Mesenchymal stem cell (in vitro differentiated cells and primary cell): Measurements from ENCODE around the gene HOXB7.

Experiments
- DNase-seq: peaks from one replicate; pipeline ENCODE4 v3.0.0-alpha.2; 2013
- H2AFZ ChIP-seq: one replicate; pipeline ENCODE4 v1.6.1; 2013; ENCODE audit warnings: low read depth, mild to moderate bottlenecking, control low read depth, inconsistent platforms, low read length, moderate library complexity
- H2AK5ac ChIP-seq: 2 replicates; pipeline ENCODE4 v1.6.1; 2013; ENCODE audit warnings: low read length, moderate library complexity, mild to moderate bottlenecking, inconsistent platforms; ENCODE audit not compliant: severe bottlenecking
- H2BK120ac ChIP-seq: one replicate; pipeline ENCODE4 v1.6.1; 2013; ENCODE audit warnings: low read depth, mild to moderate bottlenecking, inconsistent platforms, low read length, moderate library complexity
- H2BK12ac ChIP-seq, 2 experiments: one replicate each; pipeline ENCODE4 v1.6.1; 2013; ENCODE audit warnings: inconsistent platforms in 2 of 2, low read length in 2 of 2, mild to moderate bottlenecking in 2 of 2, moderate library complexity in 2 of 2, control low read depth in 1 of 2
- H2BK15ac ChIP-seq: one replicate; pipeline ENCODE4 v1.6.1; 2013; ENCODE audit warnings: mild to moderate bottlenecking, low read depth, inconsistent platforms; ENCODE audit not compliant: poor library complexity, severe bottlenecking
- H2BK5ac ChIP-seq: 2 replicates; pipeline ENCODE4 v1.6.1; 2013; ENCODE audit warnings: low read depth, mild to moderate bottlenecking, low read length, control low read depth, inconsistent platforms; ENCODE audit not compliant: poor library complexity, severe bottlenecking
- H3K14ac ChIP-seq, 2 experiments: one replicate each; pipeline ENCODE4 v1.6.1; 2013; ENCODE audit warnings: inconsistent platforms in 2 of 2, low read length in 2 of 2, control low read depth in 1 of 2, mild to moderate bottlenecking in 1 of 2, moderate library complexity in 1 of 2
- H3K18ac ChIP-seq, 2 experiments: one replicate each; pipeline ENCODE4 v1.6.1; 2013; ENCODE audit warnings: inconsistent platforms in 2 of 2, low read length in 2 of 2, control low read depth in 1 of 2, low read depth in 1 of 2, mild to moderate bottlenecking in 1 of 2
- H3K23ac ChIP-seq, 2 experiments: one replicate each; pipeline ENCODE4 v1.6.1; 2013; ENCODE audit warnings: inconsistent platforms in 2 of 2, low read length in 2 of 2, mild to moderate bottlenecking in 2 of 2, moderate library complexity in 2 of 2, control low read depth in 1 of 2
- H3K27ac ChIP-seq: 2 replicates; pipeline ENCODE4 v1.5.1; 2013; ENCODE audit warnings: mild to moderate bottlenecking, moderate library complexity, low read length, control low read depth, inconsistent platforms; ENCODE audit not compliant: poor library complexity, severe bottlenecking
- H3K27me3 ChIP-seq, 2 experiments: 2 replicates each; pipeline versions ENCODE4 v1.6.1 to v1.7.0; 2013; ENCODE audit warnings: low read length in 2 of 2, mild to moderate bottlenecking in 2 of 2, moderate library complexity in 2 of 2, control low read depth in 1 of 2, inconsistent platforms in 1 of 2; ENCODE audit not compliant: control insufficient read depth in 1 of 2, insufficient read depth in 1 of 2
- H3K36me3 ChIP-seq, 2 experiments: 2 replicates each; pipeline versions ENCODE4 v1.6.1 to v1.7.0; 2013; ENCODE audit warnings: low read length in 2 of 2, control low read depth in 1 of 2, inconsistent platforms in 1 of 2, low read depth in 1 of 2, mild to moderate bottlenecking in 1 of 2; ENCODE audit not compliant: insufficient read depth in 2 of 2, control insufficient read depth in 1 of 2
- H3K4ac ChIP-seq, 2 experiments: one replicate each; pipeline ENCODE4 v1.6.1; 2013; ENCODE audit warnings: inconsistent platforms in 2 of 2, low read length in 2 of 2, mild to moderate bottlenecking in 2 of 2, moderate library complexity in 2 of 2, control low read depth in 1 of 2, low read depth in 1 of 2
- H3K4me1 ChIP-seq: 2 replicates; pipeline ENCODE4 v1.6.1; 2013; ENCODE audit warnings: low read depth, low read length, control low read depth; ENCODE audit not compliant: control insufficient read depth, insufficient read depth
- H3K4me2 ChIP-seq: 2 replicates; pipeline ENCODE4 v1.6.1; 2013; ENCODE audit warnings: low read length, mild to moderate bottlenecking, inconsistent platforms; ENCODE audit not compliant: poor library complexity, severe bottlenecking
- H3K4me3 ChIP-seq, 2 experiments: 2 replicates each; pipeline versions ENCODE4 v1.5.1 to v1.7.0; 2013; ENCODE audit warnings: low read length in 2 of 2, mild to moderate bottlenecking in 2 of 2, control low read depth in 1 of 2, low read depth in 1 of 2; ENCODE audit not compliant: insufficient read depth in 1 of 2
- H3K79me1 ChIP-seq: replicated peaks from 2 replicates; pipeline ENCODE4 v1.6.1; 2013; ENCODE audit warnings: mild to moderate bottlenecking, control low read depth, low read length, inconsistent platforms; ENCODE audit not compliant: poor library complexity, severe bottlenecking
- H3K9ac ChIP-seq: 2 replicates; pipeline ENCODE4 v1.7.0; 2013; ENCODE audit warnings: mild to moderate bottlenecking, low read length, moderate library complexity
- H3K9me3 ChIP-seq: 2 replicates; pipeline ENCODE4 v1.7.0; 2013; ENCODE audit warnings: mild to moderate bottlenecking, low read length; ENCODE audit not compliant: control insufficient read depth
- H4K8ac ChIP-seq: one replicate; pipeline ENCODE4 v1.6.1; 2013; ENCODE audit warnings: inconsistent platforms, mild to moderate bottlenecking, low read length, moderate library complexity
- H4K91ac ChIP-seq: one replicate; pipeline ENCODE4 v1.6.1; 2013; ENCODE audit warnings: mild to moderate bottlenecking, low read length, inconsistent platforms
- WGBS: methylation state at CpG from one replicate; pipeline ENCODE4 v1.1.7; 2013; ENCODE audit warnings: mixed read lengths; 5-methylcytosine and 5-hydroxymethylcytosine counted together

The HOXB7 gene

GRCh38 chr17:48596000-48596734 is 14.7 kb downstream of the HOXB7 start:
- H3K79me1 ChIP-seq, result peaks cover 3% of the 10 kb centered on the region
- H4K8ac ChIP-seq, result peak overlapping the region; percentile 77

GRCh38 chr17:48595278-48595999 is 15.4 kb downstream of the HOXB7 start:
- 4% methylated on average over 17 of the region's 25 CpGs for WGBS
- peak overlapping the region in 1 of 2 experiments; percentile 96 for H3K23ac ChIP-seq
- H3K14ac ChIP-seq, result peak overlapping the region in 1 of 2 experiments; percentile 73
- peak overlapping the region; percentile 77 for H4K8ac ChIP-seq
- H3K79me1 ChIP-seq, result peaks cover 4% of the 10 kb centered on the region
- H2BK120ac ChIP-seq, result peak overlapping the region; percentile 95
- H3K27me3 ChIP-seq, result no peaks in the 10 kb centered on the region
- H4K91ac ChIP-seq, result peak overlapping the region; percentile 77
- peak overlapping the region; percentile 73 for H3K4me2 ChIP-seq
- H3K4me1 ChIP-seq, result peaks cover 53% of the 10 kb centered on the region
- no peak overlapping the region for H3K9ac ChIP-seq
- DNase-seq, result peak; percentile 72
- H2AK5ac ChIP-seq, result peak overlapping the region; percentile 84
- H3K36me3 ChIP-seq, result peaks cover 31 to 34% of the 10 kb centered on the region in 2 experiments
- H2BK5ac ChIP-seq, result no peak overlapping the region
- no peaks in the 10 kb centered on the region for H3K9me3 ChIP-seq
- H2AFZ ChIP-seq, result no peak overlapping the region
- H3K4me3 ChIP-seq, result no peak overlapping the region
- no peak overlapping the region for H2BK15ac ChIP-seq
- H3K27ac ChIP-seq, result peak overlapping the region; percentile 90
- H3K18ac ChIP-seq, result peak overlapping the region; percentile 94 to 97
- H3K4ac ChIP-seq, result peak overlapping the region; percentile 57 to 71
- H2BK12ac ChIP-seq, result peak overlapping the region in 1 of 2 experiments; percentile 89

More at GRCh38 chr17:48596000-48596734, 14.7 kb downstream of the HOXB7 start:
- peak overlapping the region; percentile 42 for H2BK120ac ChIP-seq
- WGBS, result under 1% methylated on average over 51 of the region's 54 CpGs
- H3K18ac ChIP-seq, result peak overlapping the region; percentile 63 to 95
- no peaks in the 10 kb centered on the region for H3K27me3 ChIP-seq
- H2AK5ac ChIP-seq, result peak overlapping the region; percentile 20
- peak overlapping the region in 1 of 2 experiments; percentile 68 for H3K14ac ChIP-seq
- peak overlapping the region; percentile 35 to 87 for H3K4me3 ChIP-seq
- peak overlapping the region; percentile 73 for H3K4me2 ChIP-seq
- peak overlapping the region in 1 of 2 experiments; percentile 16 for H3K23ac ChIP-seq
- H3K4ac ChIP-seq, result peak overlapping the region; percentile 57 to 84
- H2BK15ac ChIP-seq, result peak overlapping the region; percentile 86
- peak overlapping the region; percentile 52 for H4K91ac ChIP-seq
- peak overlapping the region; percentile 22 for H3K27ac ChIP-seq
- peak overlapping the region; percentile 91 for H3K9ac ChIP-seq
- H2AFZ ChIP-seq, result no peak overlapping the region
- peaks cover 26 to 30% of the 10 kb centered on the region in 2 experiments for H3K36me3 ChIP-seq
- H2BK12ac ChIP-seq, result peak overlapping the region; percentile 7 to 62
- no peak overlapping the region for H2BK5ac ChIP-seq
- DNase-seq, result no peak
- peaks cover 52% of the 10 kb centered on the region for H3K4me1 ChIP-seq
- H3K9me3 ChIP-seq, result no peaks in the 10 kb centered on the region

GRCh38 chr17:48594538-48595277 is 16.1 kb downstream of the HOXB7 start:
- Histone ChIP-seq H3K9ac (peak overlapping the region; percentile 98), H3K27ac (peak overlapping the region; percentile 90), H3K27me3 (no peaks in the 10 kb centered on the region), H2AK5ac (peak overlapping the region; percentile 84), H3K4me3 (peak overlapping the region in 1 of 2 experiments; percentile 35), H3K4ac (peak overlapping the region; percentile 36 to 92), H2BK12ac (peak overlapping the region; percentile 15 to 89), H3K14ac (peak overlapping the region in 1 of 2 experiments; percentile 73), H3K23ac (peak overlapping the region; percentile 68 to 96), H3K79me1 (peaks cover 4% of the 10 kb centered on the region), H2BK15ac (no peak overlapping the region), H2BK5ac (peak overlapping the region; percentile 39), H3K9me3 (no peaks in the 10 kb centered on the region), H2AFZ (no peak overlapping the region), H4K8ac (peak overlapping the region; percentile 66), H3K18ac (peak overlapping the region; percentile 94 to 97), H2BK120ac (peak overlapping the region; percentile 95), H3K4me1 (peaks cover 50% of the 10 kb centered on the region), H4K91ac (peak overlapping the region; percentile 77), H3K36me3 (peaks cover 31 to 34% of the 10 kb centered on the region in 2 experiments), H3K4me2 (peak overlapping the region; percentile 44)
- 3% methylated on average over 21 of the region's 25 CpGs for WGBS
- peak; percentile 81 for DNase-seq
